GM12878 (cell line): ENCODE data around the gene OSER1.

Experiments used
- BACH1 ChIP-seq: fragments of 450-650 bp; IDR thresholded peaks from 2 replicates; pipeline ENCODE4 v1.6.1; 2017; ENCODE audit warnings: mild to moderate bottlenecking, borderline replicate concordance
- CHD2 ChIP-seq: IDR thresholded peaks from 2 replicates; pipeline ENCODE4 v1.6.1; 2011; ENCODE audit warnings: low read depth, low read length, improper control_type of control experiment, borderline replicate concordance
- CHD4 ChIP-seq: fragments of 200-600 bp; sonication (generic); IDR thresholded peaks from 2 replicates; pipeline ENCODE4 v1.6.1; 2016; ENCODE audit warnings: mild to moderate bottlenecking
- EGR1 ChIP-seq, 2 experiments: IDR thresholded peaks; 1 replicate in 1 of 2; 2 replicates in 1 of 2; pipeline ENCODE4 v1.6.1; 2011 to 2012; ENCODE audit warnings: low read depth in 2 of 2, low read length in 2 of 2, borderline replicate concordance in 1 of 2, mild to moderate bottlenecking in 1 of 2, moderate library complexity in 1 of 2
- EP300 ChIP-seq, 2 experiments: fragments of 150-350 bp in 1 of 2; IDR thresholded peaks; 2 replicates each; pipeline ENCODE4 v1.6.1; 2011 to 2012; ENCODE audit warnings: low read depth in 2 of 2, low read length in 2 of 2, borderline replicate concordance in 1 of 2, improper control_type of control experiment in 1 of 2, inconsistent platforms in 1 of 2; ENCODE audit not compliant: control insufficient read depth in 1 of 2
- EZH2 ChIP-seq: IDR thresholded peaks from 2 replicates; pipeline ENCODE4 v1.6.1; 2012; ENCODE audit warnings: low read depth, mild to moderate bottlenecking, control low read depth, inconsistent platforms, low read length, borderline replicate concordance; ENCODE audit not compliant: control insufficient read depth
- FOS ChIP-seq: IDR thresholded peaks from 3 replicates; pipeline ENCODE4 v1.6.1; 2011; ENCODE audit warnings: borderline replicate concordance; ENCODE audit not compliant: insufficient read length; ENCODE audit errors: extremely low read depth
- GABPA ChIP-seq: IDR thresholded peaks from 2 replicates; pipeline ENCODE4 v1.6.1; 2014; ENCODE audit warnings: antibody characterized with exemption, low read depth, mild to moderate bottlenecking, inconsistent platforms
- POLR2A ChIP-seq: IDR thresholded peaks from 2 replicates; pipeline ENCODE4 v1.6.1; 2011; ENCODE audit warnings: low read depth, mild to moderate bottlenecking, low read length
- STAT3 ChIP-seq: IDR thresholded peaks from 2 replicates; pipeline ENCODE4 v1.6.1; 2011; ENCODE audit warnings: low read depth, low read length, improper control_type of control experiment
- TF ChIP-seq, protein P1 (sequence below): fragments of 450-650 bp; IDR thresholded peaks from 2 replicates; pipeline ENCODE4 v1.6.1; 2017; ENCODE audit warnings: antibody characterized with exemption, mild to moderate bottlenecking, moderate library complexity
- TF ChIP-seq, protein P2 (sequence below), 3 experiments: IDR thresholded peaks in 2 of 3; conservative IDR thresholded peaks in 1 of 3; 2 replicates each; pipeline ENCODE4 v1.5.1; 2011; ENCODE audit warnings: low read depth in 3 of 3, low read length in 3 of 3, mild to moderate bottlenecking in 3 of 3, control low read depth in 2 of 3, moderate library complexity in 2 of 3, inconsistent platforms in 1 of 3, mixed read lengths in 1 of 3; ENCODE audit not compliant: control insufficient read depth in 2 of 3, insufficient read depth in 1 of 3; ENCODE audit errors: extremely low read depth in 1 of 3
- TF ChIP-seq, protein P3 (sequence below): IDR thresholded peaks from 2 replicates; pipeline ENCODE4 v1.6.1; 2012; ENCODE audit warnings: low read depth, low read length, improper control_type of control experiment
- TF ChIP-seq, protein P4 (sequence below): IDR thresholded peaks from 2 replicates; pipeline ENCODE4 v1.6.1; 2011; ENCODE audit warnings: borderline replicate concordance, low read depth, mild to moderate bottlenecking, moderate library complexity, mixed read lengths, low read length; ENCODE audit not compliant: insufficient read depth; ENCODE audit errors: extremely low read length

DNA sequence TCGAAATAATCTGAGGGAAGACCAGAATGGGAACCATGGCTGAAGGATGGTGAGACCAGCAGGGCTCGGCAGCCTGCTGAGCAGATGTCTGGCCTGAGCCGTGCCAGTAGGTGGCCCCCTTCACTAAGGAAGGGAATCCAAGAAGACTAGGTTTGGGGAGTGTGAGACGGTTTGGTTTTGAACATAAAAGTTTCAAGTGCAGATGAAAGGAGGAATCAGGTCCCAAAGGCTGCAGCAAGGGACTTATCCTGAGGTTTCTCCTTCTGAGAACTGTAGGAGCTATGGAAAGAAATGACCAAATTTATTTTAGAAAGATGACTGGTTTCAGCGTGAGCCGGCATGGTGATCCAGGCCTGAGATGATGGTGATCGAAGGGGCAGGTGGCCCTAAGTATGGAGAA, 4.6 kb upstream of the OSER1 start:
- TF ChIP-seq CHD4 (no peak), FOS (no peak), STAT3 (no peak), CHD2 (no peak), BACH1 (no peak), POLR2A (no peak), EZH2 (no peak), GABPA (no peak), EGR1 (IDR thresholded peaks at IDR 0.05; ENCODE audit: borderline replicate concordance in 1 of 2, low read depth in 2 of 2, low read length in 2 of 2) (no peak), EP300 (IDR thresholded peaks at IDR 0.05; ENCODE audit: borderline replicate concordance in 1 of 2, control insufficient read depth in 1 of 2, low read depth in 2 of 2, low read length in 2 of 2) (no peak)
- TF ChIP-seq, protein P1, sequence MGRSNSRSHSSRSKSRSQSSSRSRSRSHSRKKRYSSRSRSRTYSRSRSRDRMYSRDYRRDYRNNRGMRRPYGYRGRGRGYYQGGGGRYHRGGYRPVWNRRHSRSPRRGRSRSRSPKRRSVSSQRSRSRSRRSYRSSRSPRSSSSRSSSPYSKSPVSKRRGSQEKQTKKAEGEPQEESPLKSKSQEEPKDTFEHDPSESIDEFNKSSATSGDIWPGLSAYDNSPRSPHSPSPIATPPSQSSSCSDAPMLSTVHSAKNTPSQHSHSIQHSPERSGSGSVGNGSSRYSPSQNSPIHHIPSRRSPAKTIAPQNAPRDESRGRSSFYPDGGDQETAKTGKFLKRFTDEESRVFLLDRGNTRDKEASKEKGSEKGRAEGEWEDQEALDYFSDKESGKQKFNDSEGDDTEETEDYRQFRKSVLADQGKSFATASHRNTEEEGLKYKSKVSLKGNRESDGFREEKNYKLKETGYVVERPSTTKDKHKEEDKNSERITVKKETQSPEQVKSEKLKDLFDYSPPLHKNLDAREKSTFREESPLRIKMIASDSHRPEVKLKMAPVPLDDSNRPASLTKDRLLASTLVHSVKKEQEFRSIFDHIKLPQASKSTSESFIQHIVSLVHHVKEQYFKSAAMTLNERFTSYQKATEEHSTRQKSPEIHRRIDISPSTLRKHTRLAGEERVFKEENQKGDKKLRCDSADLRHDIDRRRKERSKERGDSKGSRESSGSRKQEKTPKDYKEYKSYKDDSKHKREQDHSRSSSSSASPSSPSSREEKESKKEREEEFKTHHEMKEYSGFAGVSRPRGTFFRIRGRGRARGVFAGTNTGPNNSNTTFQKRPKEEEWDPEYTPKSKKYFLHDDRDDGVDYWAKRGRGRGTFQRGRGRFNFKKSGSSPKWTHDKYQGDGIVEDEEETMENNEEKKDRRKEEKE, result no peak
- TF ChIP-seq, protein P2, sequence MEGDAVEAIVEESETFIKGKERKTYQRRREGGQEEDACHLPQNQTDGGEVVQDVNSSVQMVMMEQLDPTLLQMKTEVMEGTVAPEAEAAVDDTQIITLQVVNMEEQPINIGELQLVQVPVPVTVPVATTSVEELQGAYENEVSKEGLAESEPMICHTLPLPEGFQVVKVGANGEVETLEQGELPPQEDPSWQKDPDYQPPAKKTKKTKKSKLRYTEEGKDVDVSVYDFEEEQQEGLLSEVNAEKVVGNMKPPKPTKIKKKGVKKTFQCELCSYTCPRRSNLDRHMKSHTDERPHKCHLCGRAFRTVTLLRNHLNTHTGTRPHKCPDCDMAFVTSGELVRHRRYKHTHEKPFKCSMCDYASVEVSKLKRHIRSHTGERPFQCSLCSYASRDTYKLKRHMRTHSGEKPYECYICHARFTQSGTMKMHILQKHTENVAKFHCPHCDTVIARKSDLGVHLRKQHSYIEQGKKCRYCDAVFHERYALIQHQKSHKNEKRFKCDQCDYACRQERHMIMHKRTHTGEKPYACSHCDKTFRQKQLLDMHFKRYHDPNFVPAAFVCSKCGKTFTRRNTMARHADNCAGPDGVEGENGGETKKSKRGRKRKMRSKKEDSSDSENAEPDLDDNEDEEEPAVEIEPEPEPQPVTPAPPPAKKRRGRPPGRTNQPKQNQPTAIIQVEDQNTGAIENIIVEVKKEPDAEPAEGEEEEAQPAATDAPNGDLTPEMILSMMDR (IDR thresholded peaks at IDR 0.05 in 2 of 3, conservative IDR thresholded peaks at IDR 0.05 in 1 of 3; ENCODE audit: control insufficient read depth in 2 of 3, extremely low read depth in 1 of 3, insufficient read depth in 1 of 3, low read depth in 3 of 3, low read length in 3 of 3), result peak; percentile 84 to 93 (median 90)
- TF ChIP-seq, protein P3, sequence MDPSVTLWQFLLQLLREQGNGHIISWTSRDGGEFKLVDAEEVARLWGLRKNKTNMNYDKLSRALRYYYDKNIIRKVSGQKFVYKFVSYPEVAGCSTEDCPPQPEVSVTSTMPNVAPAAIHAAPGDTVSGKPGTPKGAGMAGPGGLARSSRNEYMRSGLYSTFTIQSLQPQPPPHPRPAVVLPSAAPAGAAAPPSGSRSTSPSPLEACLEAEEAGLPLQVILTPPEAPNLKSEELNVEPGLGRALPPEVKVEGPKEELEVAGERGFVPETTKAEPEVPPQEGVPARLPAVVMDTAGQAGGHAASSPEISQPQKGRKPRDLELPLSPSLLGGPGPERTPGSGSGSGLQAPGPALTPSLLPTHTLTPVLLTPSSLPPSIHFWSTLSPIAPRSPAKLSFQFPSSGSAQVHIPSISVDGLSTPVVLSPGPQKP, result no peak
- TF ChIP-seq, protein P4, sequence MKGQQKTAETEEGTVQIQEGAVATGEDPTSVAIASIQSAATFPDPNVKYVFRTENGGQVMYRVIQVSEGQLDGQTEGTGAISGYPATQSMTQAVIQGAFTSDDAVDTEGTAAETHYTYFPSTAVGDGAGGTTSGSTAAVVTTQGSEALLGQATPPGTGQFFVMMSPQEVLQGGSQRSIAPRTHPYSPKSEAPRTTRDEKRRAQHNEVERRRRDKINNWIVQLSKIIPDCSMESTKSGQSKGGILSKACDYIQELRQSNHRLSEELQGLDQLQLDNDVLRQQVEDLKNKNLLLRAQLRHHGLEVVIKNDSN, result no peak
